Mesothelial cell of epicardium (in vitro differentiated cells): ENCODE measurements around the gene CEP131. TPM values are rescaled to one million over a fixed set of nuclear protein-coding genes. Genes with fewer than 3 reads are reported as not detected.

ENCODE experiments used
- DNase-seq, 2 experiments: peaks; one replicate each; pipeline ENCODE4 v3.0.0; 2021; ENCODE audit warnings: low spot score in 2 of 2; ENCODE audit not compliant: unreplicated experiment in 2 of 2
- H3K27ac Mint-ChIP-seq: 2 replicates; pipeline ENCODE4 v1.8.0; 2021; ENCODE audit warnings: mixed read lengths
- H3K27me3 Mint-ChIP-seq: 2 replicates; pipeline ENCODE4 v1.8.0; 2021; ENCODE audit warnings: low read depth, mixed read lengths
- H3K36me3 Mint-ChIP-seq: 2 replicates; pipeline ENCODE4 v1.8.0; 2021; ENCODE audit warnings: mixed read lengths
- H3K4me1 Mint-ChIP-seq: 2 replicates; pipeline ENCODE4 v1.8.0; 2021; ENCODE audit warnings: mixed read lengths
- H3K4me3 Mint-ChIP-seq: 2 replicates; pipeline ENCODE4 v1.8.0; 2021; ENCODE audit warnings: mild to moderate bottlenecking, moderate library complexity, mixed read lengths
- H3K9me3 Mint-ChIP-seq: 2 replicates; pipeline ENCODE4 v1.8.0; 2021; ENCODE audit warnings: mixed read lengths
- CTCF ChIP-seq: fragments of 200-600 bp; sonication (generic); IDR thresholded peaks from one replicate; pipeline ENCODE4 v1.5.0; 2021; ENCODE audit warnings: antibody characterized with exemption; ENCODE audit not compliant: unreplicated experiment
- total RNA-seq: library from RNA; stranded (reverse); gene quantifications from 3 replicates; pipeline ENCODE4 v1.2.1, GENCODE V29; 2021

Gene CEP131
- total RNA-seq: 26.3 to 27.6 TPM (median 27.3 TPM) in 3 replicates

GRCh38 chr17:81222906-81223761 is at the start of gene CEP131:
Gene CEP131 (minus strand): TSS chr17:81222965. CDS start chr17:81220056, 2,909 bp downstream.
- peaks cover 15% of the 10 kb centered on the region for H3K4me1 Mint-ChIP-seq
- peak within 1 kb of the TSS; percentile 74 for H3K4me3 Mint-ChIP-seq
- DNase-seq: peak; percentile 99
- H3K27ac Mint-ChIP-seq: peak within 1 kb of the TSS; percentile 87
- peaks cover 6% of the 10 kb centered on the region for H3K36me3 Mint-ChIP-seq
- H3K27me3 Mint-ChIP-seq: no peaks in the 10 kb centered on the region
- H3K9me3 Mint-ChIP-seq: peaks cover 5% of the 10 kb centered on the region
- TF ChIP-seq CTCF: no peak

GRCh38 chr17:81271226-81271625 is 48.5 kb upstream of the CEP131 start:
- Mint-ChIP-seq H3K9me3 (no peaks in the 10 kb centered on the region), H3K4me3 (no peak overlapping the region), H3K4me1 (no peaks in the 10 kb centered on the region), H3K36me3 (peaks cover 40% of the 10 kb centered on the region), H3K27ac (no peak overlapping the region), H3K27me3 (no peaks in the 10 kb centered on the region)
- DNase-seq: no peak
- TF ChIP-seq CTCF: no peak

GRCh38 chr17:81270279-81270678 is 47.5 kb upstream of the CEP131 start:
- Mint-ChIP-seq H3K4me3 (no peak overlapping the region), H3K9me3 (no peaks in the 10 kb centered on the region), H3K27me3 (no peaks in the 10 kb centered on the region), H3K36me3 (peaks cover 41% of the 10 kb centered on the region), H3K4me1 (no peaks in the 10 kb centered on the region), H3K27ac (no peak overlapping the region)
- no peak for DNase-seq
- TF ChIP-seq CTCF: no peak

GRCh38 chr17:81267390-81268067 is 44.8 kb upstream of the CEP131 start:
- no peak overlapping the region for H3K4me3 Mint-ChIP-seq
- TF ChIP-seq CTCF: no peak
- no peaks in the 10 kb centered on the region for H3K27me3 Mint-ChIP-seq
- H3K4me1 Mint-ChIP-seq: no peaks in the 10 kb centered on the region
- peaks cover 37% of the 10 kb centered on the region for H3K36me3 Mint-ChIP-seq
- H3K9me3 Mint-ChIP-seq: no peaks in the 10 kb centered on the region
- H3K27ac Mint-ChIP-seq: no peak overlapping the region
- no peak for DNase-seq

- Mint-ChIP-seq H3K36me3 (peaks cover 32% of the 10 kb centered on the region), H3K27me3 (no peaks in the 10 kb centered on the region), H3K27ac (no peak overlapping the region), H3K9me3 (no peaks in the 10 kb centered on the region), H3K4me1 (no peaks in the 10 kb centered on the region), H3K4me3 (no peak overlapping the region)
- TF ChIP-seq CTCF: no peak
- DNase-seq: no peak
These were observed 42.8 kb upstream of the CEP131 start for GRCh38 chr17:81265576-81265975.
